H1 (cell line): Measurements from ENCODE around the gene CNN3. TPM values are rescaled to one million over a fixed set of nuclear protein-coding genes. Genes with fewer than 3 reads are reported as not detected.

Source experiments
- CTCF ChIA-PET: fragments of 300-600 bp; sonication (Branson Sonifier 250); formaldehyde crosslinking; loops from one replicate; lab custom pipeline; 2021; ENCODE audit not compliant: partially characterized antibody; lab: Charles Lee
- POLR2A ChIA-PET: fragments of 300-600 bp; sonication (Branson Sonifier 250); formaldehyde crosslinking; loops from one replicate; lab custom pipeline; 2021; ENCODE audit warnings: inconsistent platforms; ENCODE audit not compliant: partially characterized antibody; lab: Charles Lee
- DNase-seq, 2 experiments: peaks; one replicate each; pipeline versions ENCODE4 v3.0.0 to v3.0.0-alpha.2; 2010 to 2022; ENCODE audit warnings: low spot score in 2 of 2, low read depth in 1 of 2, mixed read lengths in 1 of 2
- FAIRE-seq: peaks from 2 replicates; lab custom pipeline; 2011; peaks lifted over from hg19 to GRCh38; lab: Jason Lieb, UNC
- H2AFZ ChIP-seq: 2 replicates; pipeline ENCODE4 v1.8.1; 2012; ENCODE audit warnings: low read length, inconsistent platforms
- H2AK5ac ChIP-seq: 2 replicates; pipeline ENCODE4 v1.6.1; 2013; ENCODE audit warnings: low read depth, low read length
- H2BK120ac ChIP-seq: replicated peaks from 2 replicates; pipeline ENCODE3; 2013; ENCODE audit warnings: low read depth, low read length, inconsistent platforms
- H2BK12ac ChIP-seq: 2 replicates; pipeline ENCODE4 v1.6.1; 2013; ENCODE audit warnings: low read depth, low read length
- H2BK15ac ChIP-seq: 2 replicates; pipeline ENCODE4 v1.6.1; 2013; ENCODE audit warnings: low read length
- H2BK20ac ChIP-seq: 2 replicates; pipeline ENCODE4 v1.6.1; 2013; ENCODE audit warnings: low read length
- H2BK5ac ChIP-seq: 2 replicates; pipeline ENCODE4 v1.6.1; 2013; ENCODE audit warnings: low read depth, low read length
- H3K14ac ChIP-seq: 2 replicates; pipeline ENCODE4 v1.6.1; 2013; ENCODE audit warnings: inconsistent platforms; ENCODE audit not compliant: insufficient read length
- H3K18ac ChIP-seq: 2 replicates; pipeline ENCODE4 v1.6.1; 2013; ENCODE audit warnings: low read length; ENCODE audit errors: extremely low read depth
- H3K23ac ChIP-seq: 2 replicates; pipeline ENCODE4 v1.6.1; 2013; ENCODE audit warnings: inconsistent platforms; ENCODE audit not compliant: insufficient read length
- H3K23me2 ChIP-seq: 2 replicates; pipeline ENCODE4 v1.6.1; 2013; ENCODE audit warnings: low read depth, low read length
- H3K27ac ChIP-seq: 2 replicates; pipeline ENCODE4 v1.6.1; 2011; ENCODE audit warnings: low read depth, low read length, inconsistent platforms
- H3K27me3 ChIP-seq, 4 experiments: replicated peaks in 1 of 4; 1 replicate in 1 of 4; 2 replicates in 3 of 4; pipeline versions ENCODE4 v1.6.1 to v1.8.1; 2011 to 2013; ENCODE audit warnings: low read length in 3 of 4, mild to moderate bottlenecking in 3 of 4, inconsistent platforms in 2 of 4, mixed read lengths in 2 of 4, moderate library complexity in 1 of 4; ENCODE audit not compliant: control insufficient read depth in 3 of 4, insufficient read depth in 3 of 4; ENCODE audit errors: extremely low read depth in 1 of 4
- H3K36me3 ChIP-seq, 4 experiments: 2 replicates each; pipeline versions ENCODE4 v1.6.1 to v1.8.1; 2011 to 2013; ENCODE audit warnings: mild to moderate bottlenecking in 4 of 4, low read length in 3 of 4, moderate library complexity in 2 of 4, control low read depth in 1 of 4, inconsistent platforms in 1 of 4; ENCODE audit not compliant: insufficient read depth in 4 of 4, control insufficient read depth in 2 of 4
- H3K4ac ChIP-seq: replicated peaks from 2 replicates; pipeline ENCODE3; 2013; ENCODE audit warnings: low read length, low read depth, mixed read lengths, inconsistent platforms; ENCODE audit not compliant: insufficient read length
- H3K4me1 ChIP-seq, 4 experiments: replicated peaks in 1 of 4; 1 replicate in 1 of 4; 2 replicates in 3 of 4; pipeline versions ENCODE4 v1.6.1 to v1.8.1; 2011 to 2013; ENCODE audit warnings: low read length in 3 of 4, inconsistent platforms in 2 of 4, mixed read lengths in 1 of 4; ENCODE audit not compliant: insufficient read depth in 4 of 4, control insufficient read depth in 3 of 4
- H3K4me2 ChIP-seq, 2 experiments: 2 replicates each; pipeline versions ENCODE4 v1.6.1 to v1.8.1; 2011 to 2013; ENCODE audit warnings: low read depth in 2 of 2, low read length in 2 of 2, control low read depth in 1 of 2, inconsistent platforms in 1 of 2, mild to moderate bottlenecking in 1 of 2; ENCODE audit not compliant: insufficient read depth in 1 of 2
- H3K4me3 ChIP-seq, 4 experiments: fragments of 200-600, 300-600 bp in 1 of 4; sonication (generic), shearing (Covaris generic), sonication (Bioruptor Twin) in 1 of 4; 2 replicates each; pipeline versions ENCODE4 v1.5.1 to v1.8.1; 2011 to 2016; ENCODE audit warnings: low read length in 4 of 4, low read depth in 3 of 4, control low read depth in 2 of 4, inconsistent platforms in 2 of 4, mild to moderate bottlenecking in 2 of 4, mixed read lengths in 1 of 4, moderate library complexity in 1 of 4; ENCODE audit not compliant: insufficient read depth in 2 of 4; ENCODE audit errors: extremely low read depth in 1 of 4
- H3K56ac ChIP-seq: replicated peaks from 2 replicates; pipeline ENCODE3; 2013; ENCODE audit warnings: low read depth, mild to moderate bottlenecking, mixed read lengths, low read length, inconsistent platforms; ENCODE audit not compliant: insufficient read length
- H3K79me1 ChIP-seq: 2 replicates; pipeline ENCODE4 v1.6.1; 2013; ENCODE audit warnings: low read depth, low read length, control low read depth
- H3K79me2 ChIP-seq, 2 experiments: 2 replicates each; pipeline versions ENCODE4 v1.6.1 to v1.8.1; 2012 to 2013; ENCODE audit warnings: low read length in 2 of 2, mild to moderate bottlenecking in 2 of 2, inconsistent platforms in 1 of 2; ENCODE audit not compliant: insufficient read depth in 2 of 2, control insufficient read depth in 1 of 2
- H3K9ac ChIP-seq, 4 experiments: replicated peaks in 1 of 4; 1 replicate in 1 of 4; 2 replicates in 3 of 4; pipeline versions ENCODE4 v1.6.1 to v1.8.1; 2011 to 2013; ENCODE audit warnings: low read depth in 3 of 4, low read length in 3 of 4, control low read depth in 2 of 4, mild to moderate bottlenecking in 2 of 4, moderate library complexity in 2 of 4, inconsistent platforms in 1 of 4; ENCODE audit errors: extremely low read depth in 1 of 4
- H3K9me3 ChIP-seq, 2 experiments: 2 replicates each; pipeline versions ENCODE4 v1.6.1 to v1.8.1; 2012 to 2013; ENCODE audit warnings: mild to moderate bottlenecking in 2 of 2, moderate library complexity in 2 of 2, control low read depth in 1 of 2, inconsistent platforms in 1 of 2, low read depth in 1 of 2, low read length in 1 of 2, mixed read lengths in 1 of 2; ENCODE audit not compliant: insufficient read depth in 2 of 2
- H4K20me1 ChIP-seq, 2 experiments: replicated peaks in 1 of 2; 2 replicates each; pipeline versions ENCODE3 to v1.8.1; 2011 to 2013; ENCODE audit warnings: inconsistent platforms in 2 of 2, low read length in 2 of 2, mild to moderate bottlenecking in 1 of 2; ENCODE audit not compliant: insufficient read depth in 2 of 2, control insufficient read depth in 1 of 2
- H4K5ac ChIP-seq: 2 replicates; pipeline ENCODE4 v1.6.1; 2013; ENCODE audit warnings: low read length, low read depth, mixed read lengths, inconsistent platforms; ENCODE audit not compliant: insufficient read length
- H4K8ac ChIP-seq: 2 replicates; pipeline ENCODE4 v1.8.0; 2013; ENCODE audit warnings: mild to moderate bottlenecking, moderate library complexity, low read length, inconsistent platforms; ENCODE audit not compliant: insufficient read depth; ENCODE audit errors: extremely low read depth
- H4K91ac ChIP-seq: replicated peaks from 2 replicates; pipeline ENCODE3; 2013; ENCODE audit warnings: low read length, mixed read lengths, inconsistent platforms; ENCODE audit not compliant: insufficient read length
- CBX5 ChIP-seq: fragments of 300-800, 300-1000 bp; sonication (generic); IDR thresholded peaks from 2 replicates; pipeline ENCODE4 v1.7.1; 2016; ENCODE audit warnings: antibody characterized with exemption, low read length, low read depth
- GABPA ChIP-seq: IDR thresholded peaks from 2 replicates; pipeline ENCODE4 v1.6.1; 2011; ENCODE audit warnings: mild to moderate bottlenecking, low read length, moderate library complexity, borderline replicate concordance; ENCODE audit not compliant: insufficient read depth
- WGBS, 2 experiments: shearing (Covaris generic) in 1 of 2; methylation state at CpG; one replicate each; pipeline versions ENCODE4 v1.1.6 to v1.1.7; 2013 to 2015; ENCODE audit warnings: low lambda C conversion rate in 2 of 2, mixed read lengths in 2 of 2, inconsistent platforms in 1 of 2, low coverage in 1 of 2, missing lambda C conversion rate in 1 of 2; ENCODE audit not compliant: insufficient replicate concordance in 2 of 2, insufficient coverage in 1 of 2, insufficient read length in 1 of 2; ENCODE audit errors: extremely low coverage in 1 of 2, missing lambda C conversion rate in 1 of 2; 5-methylcytosine and 5-hydroxymethylcytosine counted together
- polyA plus RNA-seq, 7 experiments: library from polyadenylated mRNA; depleted of rRNA in 3 of 7; stranded (reverse) in 5 of 7; unstranded in 2 of 7; fragments of >200 nt in 5 of 7; fragments of 200-250 nt in 2 of 7; gene quantifications; 1 replicate in 5 of 7; 2 replicates in 1 of 7; 4 replicates in 1 of 7; pipeline versions ENCODE4 v1.2.1 to v1.2.3, GENCODE V29; 2011 to 2013; ENCODE audit warnings: missing spikeins in 2 of 7, mixed read lengths in 2 of 7
- total RNA-seq: library from RNA; stranded (reverse); fragmentation: NEBNext Ultra II Directional; extraction: Animal tissue kit (Norgen Biotek cat#: 25700); gene quantifications from 2 replicates; pipeline ENCODE4 v1.2.1, GENCODE V29; 2021

Gene CNN3
- total and polyA plus RNA-seq, 2 of the 8 experiments (the other 6 are each of a cell fraction or from before 2014, with no cell fraction given): 134 to 266 TPM

DNA sequence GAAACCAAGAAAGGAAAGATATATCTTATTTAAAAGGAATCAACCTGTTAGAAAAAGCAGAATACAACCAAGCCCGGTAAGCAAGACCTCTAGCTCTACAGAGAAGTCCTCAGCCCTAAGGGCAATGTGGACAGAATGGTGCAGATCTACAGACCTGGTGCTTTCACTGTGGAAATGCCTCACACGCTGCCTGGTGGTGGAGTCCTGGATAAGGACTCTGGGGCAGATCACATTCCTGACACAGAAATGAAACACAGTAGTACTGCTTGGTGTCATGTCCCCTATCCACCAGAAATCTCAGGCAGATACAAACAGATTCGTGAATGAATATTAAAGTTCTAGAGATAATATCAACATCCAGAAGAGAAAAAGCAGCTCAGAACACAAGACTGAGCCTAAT, 6.8 kb downstream of the CNN3 start:
- Histone ChIP-seq H3K4me1 (peaks cover 4 to 12% (median 5%) of the 10 kb centered on the region in 4 experiments; a peak in 6 of 7 replicates), H3K36me3 (peaks cover 0 to 12% (median 0%) of the 10 kb centered on the region in 4 experiments; a peak in 2 of 8 replicates), H3K9ac (no peak overlapping the region), H3K27ac (no peak overlapping the region), H3K14ac (no peak overlapping the region), H4K8ac (no peak overlapping the region), H2BK5ac (no peak overlapping the region), H2BK120ac (no peak overlapping the region), H3K79me1 (peaks cover 7% of the 10 kb centered on the region), H2AFZ (no peak overlapping the region), H3K23ac (no peak overlapping the region), H3K4me2 (no peak overlapping the region), H3K56ac (no peak overlapping the region), H2BK20ac (no peak overlapping the region), H2BK12ac (no peak overlapping the region), H3K18ac (no peak overlapping the region), H4K20me1 (peaks cover 52 to 56% of the 10 kb centered on the region in 2 experiments), H4K5ac (no peak overlapping the region), H3K79me2 (peaks cover 80 to 100% of the 10 kb centered on the region in 2 experiments), H3K4ac (no peak overlapping the region), H3K4me3 (no peak overlapping the region), H2AK5ac (no peak overlapping the region), H3K27me3 (no peaks in the 10 kb centered on the region), H3K23me2 (no peaks in the 10 kb centered on the region; the same call in none of the 2 replicates), H2BK15ac (no peak overlapping the region), H3K9me3 (no peaks in the 10 kb centered on the region), H4K91ac (no peak overlapping the region)
- TF ChIP-seq GABPA: no peak
- no peak for TF ChIP-seq CBX5
- WGBS, 2 experiments: 86% methylated on average over 3 of the region's 3 CpGs; no CpG with 5 or more reads in 1 of the 2 experiments
- ChIA-PET CTCF (interaction anchor here (0.8 to 3.2 kb wide), 6 partner anchors 9 to 165 kb away, joined by 3 to 12 read pairs (median 8); no protein-coding TSS in a partner anchor), POLR2A (interaction anchor here (1.0 kb wide), 1 partner anchor 27 kb away, joined by 4 read pairs; no protein-coding TSS in a partner anchor)
- FAIRE-seq (no peak), DNase-seq (no peak)
